Breast epithelium (tissue), 4 donors: ENCODE measurements around the gene ATXN7L1. TPM values are rescaled to one million over a fixed set of nuclear protein-coding genes. Genes with fewer than 3 reads are reported as not detected.

Experiments used
- DNase-seq, 2 donors: peaks; one replicate each; pipeline ENCODE4 v3.0.0-alpha.2; 2019; ENCODE audit warnings: low spot score in 2 of 2
- H3K27ac ChIP-seq, 2 donors: fragments of 200-600 bp; sonication (generic) in 1 of 2; one replicate each; pipeline ENCODE4 v1.5.1; 2016 to 2019; ENCODE audit warnings: mild to moderate bottlenecking in 1 of 2
- H3K27me3 ChIP-seq, 2 donors: fragments of 200-600 bp; sonication (generic) in 1 of 2; one replicate each; pipeline versions ENCODE4 v1.5.1 to v1.6.0; 2017 to 2019; ENCODE audit warnings: control low read depth in 1 of 2, mild to moderate bottlenecking in 1 of 2
- H3K36me3 ChIP-seq: fragments of 200-600 bp; one replicate; pipeline ENCODE4 v1.5.1; 2019
- H3K4me1 ChIP-seq, 2 donors: fragments of 200-600 bp; sonication (generic); one replicate each; pipeline ENCODE4 v1.5.1; 2016 to 2019; ENCODE audit warnings: control low read depth in 1 of 2
- H3K4me3 ChIP-seq, 3 donors: fragments of 200-600 bp; sonication (generic); 1 replicate in 2 of 3; 2 replicates in 1 of 3; pipeline ENCODE4 v1.5.1; 2016 to 2019; ENCODE audit warnings: mild to moderate bottlenecking in 3 of 3, moderate library complexity in 2 of 3
- H3K9me3 ChIP-seq, 2 donors: fragments of 200-600 bp; sonication (generic) in 1 of 2; one replicate each; pipeline ENCODE4 v1.5.1; 2016 to 2019; ENCODE audit warnings: control low read depth in 1 of 2
- CTCF ChIP-seq, 3 donors: fragments of 450-650 bp; IDR thresholded peaks; one replicate each; pipeline ENCODE4 v1.5.1; 2016 to 2017; ENCODE audit warnings: antibody characterized with exemption in 3 of 3, mild to moderate bottlenecking in 3 of 3, moderate library complexity in 3 of 3
- POLR2A ChIP-seq: fragments of 450-650 bp; IDR thresholded peaks from one replicate; pipeline ENCODE4 v1.6.1; 2016; ENCODE audit warnings: antibody characterized with exemption, mild to moderate bottlenecking, moderate library complexity
- POLR2AphosphoS5 ChIP-seq, 3 donors: sonication (generic); formaldehyde crosslinking; IDR thresholded peaks; one replicate each; pipeline ENCODE4 v1.6.1; 2017; ENCODE audit warnings: antibody characterized with exemption in 3 of 3
- intact Hi-C: fragments of 100-400 bp; cut with DNase I; formaldehyde crosslinking; loops from one replicate; pipeline ENCODE4 v1.15.1; 2023; ENCODE audit warnings: low total_unique reads
- total RNA-seq, 3 donors: library from RNA; depleted of rRNA; stranded (reverse); fragments of >200 nt; gene quantifications; one replicate each; pipeline ENCODE4 v1.1.0, GENCODE V29; 2016

The ATXN7L1 gene
- total RNA-seq, 3 donors from 2014 or later: 10.7 to 18.4 (median 12.5) TPM

GRCh38 chr7:105917659-105918058 lies 41.3 kb upstream of the ATXN7L1 start:
- Histone ChIP-seq H3K4me1 (no peaks in the 10 kb centered on the region), H3K4me3 (no peak overlapping the region), H3K9me3 (no peaks in the 10 kb centered on the region), H3K27ac (no peak overlapping the region), H3K27me3 (no peaks in the 10 kb centered on the region), H3K36me3 (no peaks in the 10 kb centered on the region)
- TF ChIP-seq POLR2AphosphoS5 (IDR thresholded peaks at IDR 0.05): no peak
- no peak for TF ChIP-seq POLR2A
- no peak for TF ChIP-seq CTCF (IDR thresholded peaks at IDR 0.05)
- intact Hi-C loops: no loop called here
- no peak for DNase-seq

- intact Hi-C loops: no loop called here
Measured at GRCh38 chr7:105916603-105917002, 40.2 kb upstream of the ATXN7L1 start.

DNA sequence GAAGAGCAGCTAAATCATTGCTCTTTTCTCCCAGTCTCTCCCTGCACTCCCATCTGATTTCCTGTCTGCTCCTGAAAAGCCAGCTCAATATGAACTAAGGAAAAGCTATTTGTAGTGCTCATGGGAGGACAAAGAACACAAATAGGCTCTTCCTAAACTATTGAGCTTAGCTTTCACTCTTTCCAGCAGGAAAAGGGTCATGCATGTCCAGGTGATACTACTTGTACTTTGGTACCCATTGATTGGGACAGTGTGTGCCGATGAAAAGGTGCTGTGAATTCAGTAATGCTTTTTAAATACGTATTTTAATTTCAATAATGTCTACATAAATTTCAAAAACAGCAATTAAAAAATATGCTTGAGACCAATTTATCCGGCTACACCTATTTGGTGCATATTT lies 37.5 kb upstream of the ATXN7L1 start:
- H3K27ac ChIP-seq: no peak overlapping the region
- no peaks in the 10 kb centered on the region for H3K9me3 ChIP-seq
- H3K36me3 ChIP-seq: no peaks in the 10 kb centered on the region
- DNase-seq: no peak
- H3K4me3 ChIP-seq: no peak overlapping the region
- H3K4me1 ChIP-seq: no peaks in the 10 kb centered on the region
- TF ChIP-seq POLR2AphosphoS5 (IDR thresholded peaks at IDR 0.05) (no peak), POLR2A (no peak), CTCF (IDR thresholded peaks at IDR 0.05) (no peak)
- intact Hi-C loops: no loop called here
- H3K27me3 ChIP-seq: no peaks in the 10 kb centered on the region

More at GRCh38 chr7:105916603-105917002, 40.2 kb upstream of the ATXN7L1 start:
- TF ChIP-seq CTCF (IDR thresholded peaks at IDR 0.05): no peak
- TF ChIP-seq POLR2AphosphoS5 (IDR thresholded peaks at IDR 0.05): no peak
- TF ChIP-seq POLR2A: no peak
- no peak for DNase-seq
- H3K4me3 ChIP-seq: no peak overlapping the region
- no peaks in the 10 kb centered on the region for H3K4me1 ChIP-seq
- no peak overlapping the region for H3K27ac ChIP-seq
- no peaks in the 10 kb centered on the region for H3K27me3 ChIP-seq
- H3K36me3 ChIP-seq: no peaks in the 10 kb centered on the region
- H3K9me3 ChIP-seq: no peaks in the 10 kb centered on the region

GRCh38 chr7:105911961-105912575 lies 35.7 kb upstream of the ATXN7L1 start:
- Histone ChIP-seq H3K9me3 (no peaks in the 10 kb centered on the region), H3K36me3 (no peaks in the 10 kb centered on the region), H3K4me1 (no peaks in the 10 kb centered on the region), H3K4me3 (no peak overlapping the region), H3K27ac (no peak overlapping the region), H3K27me3 (no peaks in the 10 kb centered on the region)
- intact Hi-C loops: no loop called here
- DNase-seq: no peak
- no peak for TF ChIP-seq POLR2AphosphoS5 (IDR thresholded peaks at IDR 0.05)
- no peak for TF ChIP-seq POLR2A
- TF ChIP-seq CTCF (IDR thresholded peaks at IDR 0.05): no peak

GRCh38 chr7:105910172-105910571 lies 33.8 kb upstream of the ATXN7L1 start:
- Histone ChIP-seq H3K4me3 (no peak overlapping the region), H3K27ac (no peak overlapping the region), H3K27me3 (no peaks in the 10 kb centered on the region), H3K9me3 (no peaks in the 10 kb centered on the region), H3K36me3 (no peaks in the 10 kb centered on the region), H3K4me1 (no peaks in the 10 kb centered on the region)
- intact Hi-C loops: no loop called here
- no peak for TF ChIP-seq CTCF (IDR thresholded peaks at IDR 0.05)
- no peak for DNase-seq
